Ureter (tissue), 1 donor: ENCODE measurements around the gene UBR7. TPM values are rescaled to one million over a fixed set of nuclear protein-coding genes. Genes with fewer than 3 reads are reported as not detected.
"Not testable (repeated sequence)": the region's sequence is repeated elsewhere in the genome, so short reads cannot be mapped to it uniquely, and the experiment has no call there.

ENCODE experiments used
- DNase-seq: peaks from one replicate; pipeline ENCODE4 v3.0.0-alpha.2; 2020; ENCODE audit warnings: low spot score
- total RNA-seq: library from RNA; stranded (reverse); gene quantifications from one replicate; pipeline ENCODE4 v1.2.4, GENCODE V29; 2023
- donor health status: DM: yes; HTN: yes; CAD: no.

Gene UBR7
- total RNA-seq, 1 donor from 2014 or later = 19.1 TPM

DNA sequence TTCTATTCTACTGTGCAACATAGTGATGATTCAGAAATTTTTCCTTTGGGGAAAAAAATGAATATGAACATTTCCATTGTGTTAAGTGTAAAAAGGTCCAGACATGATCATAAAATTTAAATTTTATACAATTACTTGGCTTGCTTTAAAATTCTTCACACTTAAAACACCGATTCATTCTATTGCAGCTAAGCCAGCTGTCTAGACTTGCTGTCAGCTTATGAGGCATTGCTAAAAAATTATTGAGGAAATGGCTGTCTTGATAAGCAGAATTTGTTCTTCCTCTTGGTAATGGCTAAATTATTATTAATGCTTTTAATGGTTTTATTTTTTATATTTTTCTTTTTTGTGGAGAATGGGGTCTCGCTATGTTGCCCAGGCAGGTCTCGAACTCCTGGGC is 20.1 kb upstream of the UBR7 start:
- DNase-seq = no peak

DNA sequence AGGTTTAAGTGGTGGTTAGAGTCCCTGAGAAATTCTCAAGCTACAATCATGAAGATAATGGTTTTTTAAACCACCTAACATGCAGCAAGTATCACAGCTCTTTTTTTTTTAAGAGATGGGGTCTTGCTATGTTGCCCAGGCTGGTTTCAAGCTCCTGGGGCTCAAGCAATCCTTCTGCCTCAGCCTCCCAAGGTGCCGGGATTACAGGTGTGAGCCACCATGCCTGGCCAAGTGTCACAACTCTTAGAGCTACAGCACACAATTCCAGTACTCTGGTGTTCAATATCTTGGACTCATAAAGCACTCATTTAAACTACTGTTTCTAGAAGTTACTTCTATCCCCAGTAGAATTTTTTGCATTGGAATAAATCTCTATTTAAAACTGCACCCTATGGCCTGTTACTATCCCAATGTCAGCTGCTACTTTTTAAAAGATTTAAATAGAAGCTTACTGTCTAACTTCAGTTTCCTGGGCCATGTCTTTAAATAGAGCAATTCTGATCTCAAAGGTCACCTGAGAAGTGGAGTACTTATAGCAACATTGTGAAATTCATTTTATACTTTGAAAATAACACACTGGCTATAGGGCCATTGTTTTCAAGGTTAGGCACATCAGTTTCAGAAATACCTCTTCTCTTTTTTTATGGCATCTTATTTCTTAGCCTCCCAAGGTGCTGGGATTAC is 11.6 kb upstream of the UBR7 start:
- no peak for DNase-seq

DNA sequence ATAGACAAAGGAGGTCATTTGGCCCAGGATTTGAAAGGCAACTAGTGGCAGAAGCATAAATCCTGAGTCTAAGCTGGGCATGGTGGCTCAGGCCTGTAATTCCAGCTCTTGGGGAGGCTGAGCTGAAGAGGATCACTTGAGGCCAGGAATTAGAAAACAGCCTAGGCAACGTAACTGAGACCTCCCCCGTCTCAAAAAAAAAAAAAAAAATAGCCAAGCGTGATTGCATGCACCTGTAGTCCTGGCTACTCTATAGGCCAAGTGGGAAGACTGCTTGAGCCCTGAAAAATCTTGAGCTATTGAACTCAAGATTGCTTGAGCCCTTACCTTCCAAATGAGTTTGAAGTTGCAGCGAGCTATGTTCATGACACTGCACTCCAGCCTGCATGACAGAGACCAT is 8.0 kb upstream of the UBR7 start:
- DNase-seq = no peak

DNA sequence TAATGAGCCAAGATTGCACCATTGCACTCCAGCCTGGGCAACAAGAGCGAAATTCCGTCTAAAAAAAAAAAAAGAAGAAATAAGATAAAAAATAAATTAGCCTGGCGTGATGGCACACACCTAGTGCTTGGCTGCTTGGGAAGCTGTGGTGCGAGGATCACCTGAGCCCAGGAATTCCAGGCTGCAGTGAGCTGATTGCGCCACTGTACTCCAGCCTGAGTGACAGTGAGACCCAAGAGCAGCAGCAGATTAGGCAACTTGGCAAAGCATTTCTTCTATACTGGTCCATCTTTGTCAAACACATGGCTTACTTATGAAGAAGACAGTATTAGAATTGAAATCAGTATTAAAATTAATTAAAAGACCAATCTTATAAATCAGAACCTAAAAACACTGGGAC is 6.5 kb upstream of the UBR7 start:
- no peak for DNase-seq

GRCh38 chr14:93201155-93201704 is 5.8 kb upstream of the UBR7 start:
- no peak for DNase-seq

GRCh38 chr14:93207468-93208308 is 632 bp downstream of the UBR7 start:
- DNase-seq = peak; percentile 66

DNA sequence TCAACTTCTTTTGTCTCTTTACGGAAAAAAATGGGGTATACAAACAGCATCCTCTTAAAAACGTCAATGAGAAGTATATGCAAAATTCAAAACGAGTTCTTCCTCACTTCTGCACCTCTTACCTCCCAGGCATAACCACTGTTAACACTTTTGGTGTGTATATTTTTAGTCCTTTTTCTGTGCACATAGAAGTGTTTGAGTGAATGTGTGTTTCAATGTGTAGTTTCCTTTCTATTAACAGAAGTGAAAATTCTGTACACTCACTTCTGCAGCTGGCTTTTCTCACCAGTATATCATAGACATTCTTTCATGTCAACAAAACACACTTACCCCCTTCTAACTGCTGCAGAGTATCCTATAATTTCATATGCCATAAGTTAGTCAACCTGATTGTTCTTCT is 5.4 kb downstream of the UBR7 start:
- DNase-seq = no peak

GRCh38 chr14:93214598-93214997 is 7.5 kb downstream of the UBR7 start:
- DNase-seq = no peak

DNA sequence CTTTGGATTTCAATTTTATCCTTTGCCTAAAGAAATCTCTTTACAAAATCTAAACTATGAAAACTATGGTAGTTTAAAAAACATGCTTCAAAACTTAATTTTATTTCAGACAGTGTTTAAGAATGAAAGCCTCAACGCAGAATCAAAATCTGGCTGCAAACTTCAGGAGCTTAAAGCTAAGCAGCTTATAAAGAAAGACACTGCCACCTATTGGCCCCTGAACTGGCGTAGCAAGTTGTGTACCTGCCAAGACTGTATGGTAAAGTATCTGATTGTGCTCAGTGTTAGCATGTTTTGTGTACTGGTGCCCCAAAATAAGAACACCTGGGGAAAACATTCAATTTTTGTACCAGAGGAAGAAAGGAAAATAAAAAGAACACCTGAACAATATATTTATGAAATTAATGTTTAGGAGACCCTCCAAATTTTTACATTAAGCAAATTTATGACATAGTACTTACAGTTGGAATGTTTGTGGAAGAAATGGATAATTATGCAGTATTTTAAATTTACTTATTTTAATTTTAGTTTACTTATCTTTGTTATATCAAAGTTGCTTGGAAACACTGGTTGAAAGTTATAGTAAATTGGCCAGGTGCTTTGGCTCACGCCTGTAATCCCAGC is 12.2 kb downstream of the UBR7 start:
- no peak for DNase-seq

DNA sequence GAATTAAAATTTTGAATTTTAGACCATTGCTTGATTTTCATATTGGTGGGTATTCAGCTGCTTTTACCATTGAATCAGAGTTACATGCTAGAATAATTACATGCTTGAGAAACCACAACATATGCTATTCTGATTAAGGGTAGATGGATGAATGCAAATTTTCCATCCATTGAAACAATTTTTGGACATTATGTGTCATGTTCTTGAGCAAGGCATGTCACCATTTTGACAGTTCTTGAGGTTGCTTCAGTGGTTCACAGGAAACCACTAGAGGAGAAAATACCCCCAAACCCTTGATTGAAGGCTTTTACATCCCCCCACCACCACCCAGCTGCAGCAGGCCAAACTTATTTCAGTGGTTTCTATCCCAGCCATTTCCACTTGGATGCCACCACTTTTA is 13.5 kb downstream of the UBR7 start:
- no peak for DNase-seq

GRCh38 chr14:93223565-93223964 is 16.5 kb downstream of the UBR7 start:
- no peak for DNase-seq

DNA sequence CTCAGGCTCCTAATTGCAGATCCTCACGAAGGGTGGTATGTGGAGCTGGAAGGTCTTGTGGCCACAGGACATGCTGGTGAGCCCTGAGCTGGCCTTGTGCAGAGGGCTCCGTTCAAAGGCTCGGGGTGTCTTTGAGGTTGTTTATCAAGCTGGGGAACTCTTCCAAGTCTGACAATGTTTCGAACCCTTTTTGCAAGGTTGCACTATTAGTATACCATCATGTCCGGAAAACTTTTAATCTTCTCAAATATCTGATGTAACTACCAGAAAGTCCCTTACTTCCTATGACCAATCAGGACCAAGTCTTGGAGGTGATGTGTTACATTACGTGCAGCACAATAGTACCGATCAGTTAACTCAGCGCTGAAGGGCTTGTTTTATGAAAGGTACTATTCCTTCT is 21.5 kb downstream of the UBR7 start:
- no peak for DNase-seq

DNA sequence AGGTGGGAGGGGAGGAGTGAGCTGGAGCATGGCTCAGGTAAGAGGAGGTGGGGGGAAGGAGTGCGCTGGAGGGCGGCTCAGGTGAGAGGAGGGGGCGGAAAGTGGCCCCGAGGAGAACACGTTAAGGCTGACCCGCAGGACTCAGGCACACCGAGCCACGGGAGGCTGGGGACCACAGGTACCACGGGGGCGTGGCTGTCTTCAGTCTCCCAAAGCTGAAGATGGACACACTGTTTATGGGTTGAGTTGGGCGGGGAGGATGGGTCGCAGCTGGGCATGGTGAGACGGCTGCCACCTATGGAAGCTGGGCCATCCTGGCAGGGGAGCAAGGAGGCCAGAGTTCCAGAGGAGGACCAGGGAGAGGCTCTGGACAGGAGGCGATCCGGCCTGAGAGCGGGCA is 23.5 kb downstream of the UBR7 start:
- DNase-seq = no peak

DNA sequence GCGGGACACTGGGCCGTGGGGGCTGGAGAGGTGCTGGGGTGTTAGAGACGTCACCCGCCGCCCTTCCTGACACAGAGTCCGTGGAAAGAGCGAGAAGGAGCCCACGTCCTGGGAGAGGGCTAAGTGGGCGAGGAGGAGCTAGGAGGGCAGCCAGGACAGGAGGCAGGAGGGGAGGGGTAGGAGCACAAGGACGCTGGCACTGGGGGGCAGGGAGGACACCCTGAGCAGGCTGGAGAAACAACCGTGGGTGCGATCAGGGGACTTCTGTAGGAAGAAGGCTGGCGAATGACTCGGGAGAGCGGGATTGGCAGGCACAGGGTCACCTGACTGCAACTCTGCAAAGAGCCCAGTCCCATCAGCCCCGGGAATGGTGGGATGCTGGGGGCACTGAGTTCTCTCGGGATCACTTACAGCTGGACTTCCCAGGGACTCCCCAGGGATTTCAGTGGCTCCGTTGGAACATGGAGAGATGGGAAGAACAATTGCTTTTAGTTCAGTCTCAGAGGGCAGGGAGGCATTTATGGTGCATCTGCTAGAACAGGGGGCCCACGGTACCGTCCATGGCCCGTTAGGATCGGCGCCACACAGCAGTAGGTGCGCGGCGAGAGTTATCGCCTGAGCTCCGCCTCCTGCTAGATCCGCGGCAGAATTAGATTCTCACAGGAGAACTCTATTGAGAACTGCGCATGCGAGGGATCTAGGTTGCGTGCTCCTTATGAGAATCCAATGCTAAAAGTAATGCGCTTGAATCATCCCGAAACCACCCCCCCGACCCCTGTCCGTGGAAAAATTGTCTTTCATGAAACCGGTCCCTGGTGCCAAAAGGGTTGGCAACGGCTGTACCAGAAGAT is 24.3 kb downstream of the UBR7 start:
- no peak for DNase-seq

GRCh38 chr14:93232159-93232558 is 25.1 kb downstream of the UBR7 start:
- no peak for DNase-seq

DNA sequence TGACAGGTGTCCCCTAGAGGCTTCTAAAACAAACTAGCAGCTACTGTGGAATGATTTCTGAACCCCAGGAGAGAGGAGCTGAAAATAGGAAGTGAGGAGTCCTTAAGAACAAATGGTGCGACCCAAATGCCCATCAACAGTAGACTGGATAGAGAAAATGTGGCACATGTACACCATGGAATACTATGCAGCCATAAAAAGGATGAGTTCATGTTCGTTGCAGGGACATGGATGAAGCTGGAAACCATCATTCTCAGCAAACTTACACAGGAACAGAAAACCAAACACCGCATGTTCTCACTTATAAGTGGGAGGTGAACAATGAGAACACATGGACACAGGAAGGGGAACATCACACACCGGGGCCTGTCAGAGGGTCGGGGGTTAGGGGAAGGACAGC is 26.0 kb downstream of the UBR7 start:
- DNase-seq = not testable (repeated sequence)

DNA sequence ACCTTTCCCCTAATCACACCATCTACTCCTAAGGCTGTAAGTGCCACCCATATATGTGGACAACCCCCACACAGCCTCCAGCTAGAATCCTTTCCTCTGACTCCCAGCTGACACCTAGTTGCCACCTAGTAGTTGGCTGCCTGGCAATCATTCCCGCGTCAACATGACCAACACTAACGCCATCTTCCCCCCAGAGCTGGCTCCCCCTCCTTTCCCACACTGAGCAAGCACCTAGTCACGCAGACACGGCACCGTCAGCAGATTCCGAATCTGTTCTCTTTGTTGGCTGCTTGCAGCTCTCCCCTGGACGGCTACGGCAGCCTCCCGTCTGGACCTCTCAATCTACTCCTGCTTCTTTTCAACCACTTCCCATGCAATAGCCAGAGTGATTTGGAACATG is 27.7 kb downstream of the UBR7 start:
- DNase-seq = no peak

GRCh38 chr14:93239869-93240677 is 33.0 kb downstream of the UBR7 start:
- DNase-seq = no peak

DNA sequence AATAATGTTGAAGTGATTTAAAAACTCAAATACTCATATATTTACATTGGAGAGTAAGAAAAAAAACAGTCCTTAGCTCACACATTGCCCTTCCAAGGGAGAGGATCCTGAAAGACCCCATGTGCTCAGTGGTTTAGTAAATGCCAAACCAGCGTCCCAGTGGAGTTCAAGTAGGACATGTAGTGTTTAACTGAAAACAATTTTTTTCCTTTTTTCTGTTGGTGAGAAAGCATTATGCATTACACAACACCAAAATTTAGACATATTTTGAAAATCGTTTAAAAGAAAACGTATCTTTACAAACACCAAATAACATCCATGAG is 33.6 kb downstream of the UBR7 start:
- DNase-seq = no peak

DNA sequence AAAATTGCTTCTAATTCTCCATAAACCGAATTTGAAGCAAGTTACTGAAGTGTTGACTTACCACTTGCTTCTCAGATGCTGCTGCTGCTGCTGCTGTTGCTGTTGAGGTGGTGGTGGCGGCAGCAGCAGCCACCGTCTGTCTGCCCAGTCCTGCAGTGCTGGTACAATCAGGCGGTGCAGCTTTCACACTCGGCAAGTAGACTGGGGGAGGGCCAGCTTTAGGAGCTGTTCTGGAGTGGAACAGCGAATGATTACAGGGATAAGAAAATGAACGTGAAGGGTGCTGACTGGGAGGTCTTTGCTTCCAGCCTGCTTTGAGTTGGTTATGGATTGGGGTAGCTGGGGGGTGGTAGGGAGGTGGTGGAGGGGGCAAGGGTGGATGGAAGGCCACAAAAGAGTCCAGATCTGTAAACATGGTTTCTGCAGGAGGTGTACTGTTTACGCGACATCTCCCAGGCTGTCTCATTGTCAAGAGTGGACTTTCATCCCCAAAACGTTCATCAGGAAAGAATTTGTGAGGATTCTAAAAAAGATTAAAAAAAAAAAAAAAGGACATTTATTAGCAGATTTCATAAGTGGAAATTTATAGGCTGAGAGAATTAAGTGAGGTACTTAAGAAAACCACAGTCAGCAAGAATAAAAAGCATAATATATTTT is 38.8 kb downstream of the UBR7 start:
- no peak for DNase-seq
